HepG2 (cell line): Measurements from ENCODE around the gene OBI1. TPM values are rescaled to one million over a fixed set of nuclear protein-coding genes. Genes with fewer than 3 reads are reported as not detected.

Experiments used
- FOXC1 ChIP-seq: sonication (generic); formaldehyde crosslinking; IDR thresholded peaks from 2 replicates; pipeline ENCODE4 v1.8.0; 2022; ENCODE audit warnings: mild to moderate bottlenecking, missing genetic modification reagents, borderline replicate concordance
- HDAC2 ChIP-seq: sonication (generic); formaldehyde crosslinking; IDR thresholded peaks from 2 replicates; pipeline ENCODE4 v1.4.0; 2020; ENCODE audit warnings: missing genetic modification reagents
- HDAC6 ChIP-seq: fragments of 200-600 bp; sonication (generic); IDR thresholded peaks from 2 replicates; pipeline ENCODE4 v1.7.0; 2017; ENCODE audit warnings: mild to moderate bottlenecking, antibody characterized with exemption, low read length, low read depth
- KDM3A ChIP-seq: IDR thresholded peaks from 2 replicates; pipeline ENCODE4 v1.6.1; 2018; ENCODE audit warnings: low read depth, missing compliant biosample characterization
- PHF21A ChIP-seq: sonication (generic); formaldehyde crosslinking; IDR thresholded peaks from 2 replicates; pipeline ENCODE4 v1.5.0; 2020; ENCODE audit warnings: mild to moderate bottlenecking, missing genetic modification reagents
- PITX1 ChIP-seq: sonication (generic); formaldehyde crosslinking; IDR thresholded peaks from 2 replicates; pipeline ENCODE4 v1.5.1; 2020; ENCODE audit warnings: mild to moderate bottlenecking, missing genetic modification reagents
- SP4 ChIP-seq: sonication (generic); formaldehyde crosslinking; IDR thresholded peaks from 2 replicates; pipeline ENCODE4 v1.8.1; 2023; ENCODE audit warnings: mild to moderate bottlenecking, missing genetic modification reagents
- SPEN ChIP-seq: sonication (generic); formaldehyde crosslinking; IDR thresholded peaks from 2 replicates; pipeline ENCODE4 v1.5.1; 2020; ENCODE audit warnings: low read depth, mild to moderate bottlenecking, missing genetic modification reagents
- WIZ ChIP-seq: sonication (generic); formaldehyde crosslinking; IDR thresholded peaks from 2 replicates; pipeline ENCODE4 v1.5.1; 2020; ENCODE audit warnings: mild to moderate bottlenecking, missing genetic modification reagents
- ZNF264 ChIP-seq: sonication (generic); formaldehyde crosslinking; IDR thresholded peaks from 2 replicates; pipeline ENCODE4 v1.4.0; 2020; ENCODE audit warnings: missing genetic modification reagents
- ZNF326 ChIP-seq: sonication (generic); formaldehyde crosslinking; IDR thresholded peaks from 2 replicates; pipeline ENCODE4 v1.4.0; 2020; ENCODE audit warnings: missing genetic modification reagents, borderline replicate concordance
- ZNF441 ChIP-seq: sonication (generic); formaldehyde crosslinking; IDR thresholded peaks from 2 replicates; pipeline ENCODE4 v1.7.0; 2021; ENCODE audit warnings: missing genetic modification reagents, borderline replicate concordance
- ZNF547 ChIP-seq: sonication (generic); formaldehyde crosslinking; IDR thresholded peaks from 2 replicates; pipeline ENCODE4 v1.5.1; 2020; ENCODE audit warnings: mild to moderate bottlenecking, missing genetic modification reagents
- ZNF563 ChIP-seq: sonication (generic); formaldehyde crosslinking; IDR thresholded peaks from 2 replicates; pipeline ENCODE4 v1.8.0; 2022; ENCODE audit warnings: mild to moderate bottlenecking, moderate library complexity, missing genetic modification reagents
- ZNF703 ChIP-seq: sonication (generic); formaldehyde crosslinking; IDR thresholded peaks from 2 replicates; pipeline ENCODE4 v1.5.1; 2020; ENCODE audit warnings: missing genetic modification reagents, mild to moderate bottlenecking, moderate library complexity, borderline replicate concordance
- polyA plus RNA-seq, 8 experiments: library from polyadenylated mRNA; depleted of rRNA in 3 of 8; stranded (reverse) in 7 of 8; unstranded in 1 of 8; fragments of >200 nt; fragmentation: Illumina TruSeq in 4 of 8; extraction: Trizol in 4 of 8; gene quantifications; 2 replicates each; pipeline versions ENCODE4 v1.2.1 to v1.2.3, GENCODE V29; 2011 to 2016; ENCODE audit warnings: low read depth in 4 of 8, missing spikeins in 1 of 8, mixed read lengths in 1 of 8; ENCODE audit not compliant: insufficient read depth in 1 of 8
- total RNA-seq, 5 experiments: library from RNA; depleted of rRNA; stranded (reverse); fragments of >200 nt; fragmentation: Illumina TruSeq; extraction: Trizol; gene quantifications; 2 replicates each; pipeline ENCODE4 v1.2.3, GENCODE V29; 2016; ENCODE audit warnings: low read depth in 1 of 5
- TF ChIP-seq, protein P1 (sequence below): sonication (generic); formaldehyde crosslinking; conservative IDR thresholded peaks from 2 replicates; pipeline ENCODE4 v1.8.0; 2022; ENCODE audit warnings: mild to moderate bottlenecking, moderate library complexity, missing genetic modification reagents
- TF ChIP-seq, protein P2 (sequence below), 2 experiments: fragments of 450-650 bp in 1 of 2; sonication (generic) in 1 of 2; formaldehyde crosslinking; IDR thresholded peaks; 2 replicates each; pipeline versions ENCODE4 v1.5.0 to v1.8.0; 2020 to 2022; ENCODE audit warnings: mild to moderate bottlenecking in 1 of 2, missing genetic modification reagents in 1 of 2
- TF ChIP-seq, protein P3 (sequence below): sonication (generic); formaldehyde crosslinking; IDR thresholded peaks from 2 replicates; pipeline ENCODE4 v1.8.1; 2023; ENCODE audit warnings: mild to moderate bottlenecking, missing genetic modification reagents
- TF ChIP-seq, protein P4 (sequence below): sonication (generic); formaldehyde crosslinking; IDR thresholded peaks from 2 replicates; pipeline ENCODE4 v1.9.0; 2021; ENCODE audit warnings: missing genetic modification reagents, borderline replicate concordance

Gene OBI1
- total and polyA plus RNA-seq, 2 of the 13 experiments (the other 11 are each of a cell fraction or from before 2014, with no cell fraction given) = 7.8 to 23.5 TPM

DNA sequence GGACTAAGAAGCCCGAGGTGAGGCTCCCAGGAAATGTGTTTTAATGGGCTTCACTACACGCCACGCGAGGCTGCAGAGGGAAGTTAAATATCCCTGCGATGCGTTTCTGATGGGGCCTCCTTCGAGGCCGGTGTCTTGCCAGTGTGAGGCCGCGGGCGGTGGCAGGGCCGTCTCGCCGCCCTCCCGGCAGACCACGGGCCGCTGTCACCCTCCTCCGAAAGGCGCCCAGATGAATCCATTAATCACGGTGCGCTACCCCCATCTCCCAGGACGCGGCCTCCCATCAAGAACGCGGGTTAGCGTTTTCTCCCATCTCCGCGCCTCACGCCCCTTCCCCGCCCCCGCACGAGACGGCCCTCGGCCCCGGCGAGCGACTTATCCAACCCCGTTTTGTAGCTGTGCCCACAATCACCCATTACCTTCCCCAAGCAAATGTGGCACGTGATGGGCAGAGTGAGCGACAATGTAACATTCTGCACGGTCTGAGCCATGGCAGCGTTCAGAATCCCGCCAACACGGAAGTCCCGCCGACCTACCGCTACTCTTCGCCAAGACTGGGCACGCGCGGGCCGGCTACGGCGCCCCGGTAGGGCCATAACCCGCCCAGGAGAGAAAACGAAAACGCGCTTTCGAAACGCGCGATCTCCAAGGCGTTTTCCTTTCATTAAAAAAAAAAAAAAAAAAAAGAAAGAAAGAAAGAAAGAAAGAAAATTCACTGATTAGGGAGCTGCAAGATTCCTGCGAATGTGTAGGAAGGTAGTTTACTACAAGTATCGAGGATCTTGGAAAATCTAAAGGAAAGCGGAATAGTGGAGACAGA is at the start of gene OBI1 (continued):
- no peak for TF ChIP-seq HDAC6
- TF ChIP-seq KDM3A (CRISPR knock-in tag) = no peak
- TF ChIP-seq SPEN (CRISPR knock-in tag) = peak; percentile 83
- peak; percentile 89 for TF ChIP-seq FOXC1
- peak; percentile 59 for TF ChIP-seq PITX1 (CRISPR knock-in tag)
- 0 out of 2 replicates have a peak, but pooled peaks have one; percentile 59 for TF ChIP-seq WIZ (CRISPR knock-in tag)
- TF ChIP-seq, protein P1, sequence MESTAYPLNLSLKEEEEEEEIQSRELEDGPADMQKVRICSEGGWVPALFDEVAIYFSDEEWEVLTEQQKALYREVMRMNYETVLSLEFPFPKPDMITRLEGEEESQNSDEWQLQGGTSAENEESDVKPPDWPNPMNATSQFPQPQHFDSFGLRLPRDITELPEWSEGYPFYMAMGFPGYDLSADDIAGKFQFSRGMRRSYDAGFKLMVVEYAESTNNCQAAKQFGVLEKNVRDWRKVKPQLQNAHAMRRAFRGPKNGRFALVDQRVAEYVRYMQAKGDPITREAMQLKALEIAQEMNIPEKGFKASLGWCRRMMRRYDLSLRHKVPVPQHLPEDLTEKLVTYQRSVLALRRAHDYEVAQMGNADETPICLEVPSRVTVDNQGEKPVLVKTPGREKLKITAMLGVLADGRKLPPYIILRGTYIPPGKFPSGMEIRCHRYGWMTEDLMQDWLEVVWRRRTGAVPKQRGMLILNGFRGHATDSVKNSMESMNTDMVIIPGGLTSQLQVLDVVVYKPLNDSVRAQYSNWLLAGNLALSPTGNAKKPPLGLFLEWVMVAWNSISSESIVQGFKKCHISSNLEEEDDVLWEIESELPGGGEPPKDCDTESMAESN = peak; percentile 64
- TF ChIP-seq HDAC2 = peak; percentile 50; the same call in 1 of the 2 replicates
- 0 out of 2 replicates have a peak, but pooled peaks have one; percentile 65 for TF ChIP-seq ZNF441 (CRISPR knock-in tag)
- peak; percentile 37; the same call in 1 of the 2 replicates for TF ChIP-seq ZNF563
- TF ChIP-seq ZNF703 (CRISPR knock-in tag) = no peak
- no peak for TF ChIP-seq PHF21A (CRISPR knock-in tag)
- TF ChIP-seq, protein P2, sequence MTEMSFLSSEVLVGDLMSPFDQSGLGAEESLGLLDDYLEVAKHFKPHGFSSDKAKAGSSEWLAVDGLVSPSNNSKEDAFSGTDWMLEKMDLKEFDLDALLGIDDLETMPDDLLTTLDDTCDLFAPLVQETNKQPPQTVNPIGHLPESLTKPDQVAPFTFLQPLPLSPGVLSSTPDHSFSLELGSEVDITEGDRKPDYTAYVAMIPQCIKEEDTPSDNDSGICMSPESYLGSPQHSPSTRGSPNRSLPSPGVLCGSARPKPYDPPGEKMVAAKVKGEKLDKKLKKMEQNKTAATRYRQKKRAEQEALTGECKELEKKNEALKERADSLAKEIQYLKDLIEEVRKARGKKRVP (CRISPR knock-in tag; IDR thresholded peaks at IDR 0.05) = peak in 1 of 2 experiments; percentile 45; a peak in 1 of 4 replicates
- TF ChIP-seq, protein P3, sequence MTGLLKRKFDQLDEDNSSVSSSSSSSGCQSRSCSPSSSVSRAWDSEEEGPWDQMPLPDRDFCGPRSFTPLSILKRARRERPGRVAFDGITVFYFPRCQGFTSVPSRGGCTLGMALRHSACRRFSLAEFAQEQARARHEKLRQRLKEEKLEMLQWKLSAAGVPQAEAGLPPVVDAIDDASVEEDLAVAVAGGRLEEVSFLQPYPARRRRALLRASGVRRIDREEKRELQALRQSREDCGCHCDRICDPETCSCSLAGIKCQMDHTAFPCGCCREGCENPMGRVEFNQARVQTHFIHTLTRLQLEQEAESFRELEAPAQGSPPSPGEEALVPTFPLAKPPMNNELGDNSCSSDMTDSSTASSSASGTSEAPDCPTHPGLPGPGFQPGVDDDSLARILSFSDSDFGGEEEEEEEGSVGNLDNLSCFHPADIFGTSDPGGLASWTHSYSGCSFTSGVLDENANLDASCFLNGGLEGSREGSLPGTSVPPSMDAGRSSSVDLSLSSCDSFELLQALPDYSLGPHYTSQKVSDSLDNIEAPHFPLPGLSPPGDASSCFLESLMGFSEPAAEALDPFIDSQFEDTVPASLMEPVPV (CRISPR knock-in tag) = no peak
- TF ChIP-seq ZNF547 (CRISPR knock-in tag) = peak; percentile 51; the same call in 1 of the 2 replicates
- peak; percentile 48; the same call in 1 of the 2 replicates for TF ChIP-seq SP4
- peak; percentile 29; the same call in 1 of the 2 replicates for TF ChIP-seq ZNF264 (CRISPR knock-in tag)
- TF ChIP-seq, protein P4, sequence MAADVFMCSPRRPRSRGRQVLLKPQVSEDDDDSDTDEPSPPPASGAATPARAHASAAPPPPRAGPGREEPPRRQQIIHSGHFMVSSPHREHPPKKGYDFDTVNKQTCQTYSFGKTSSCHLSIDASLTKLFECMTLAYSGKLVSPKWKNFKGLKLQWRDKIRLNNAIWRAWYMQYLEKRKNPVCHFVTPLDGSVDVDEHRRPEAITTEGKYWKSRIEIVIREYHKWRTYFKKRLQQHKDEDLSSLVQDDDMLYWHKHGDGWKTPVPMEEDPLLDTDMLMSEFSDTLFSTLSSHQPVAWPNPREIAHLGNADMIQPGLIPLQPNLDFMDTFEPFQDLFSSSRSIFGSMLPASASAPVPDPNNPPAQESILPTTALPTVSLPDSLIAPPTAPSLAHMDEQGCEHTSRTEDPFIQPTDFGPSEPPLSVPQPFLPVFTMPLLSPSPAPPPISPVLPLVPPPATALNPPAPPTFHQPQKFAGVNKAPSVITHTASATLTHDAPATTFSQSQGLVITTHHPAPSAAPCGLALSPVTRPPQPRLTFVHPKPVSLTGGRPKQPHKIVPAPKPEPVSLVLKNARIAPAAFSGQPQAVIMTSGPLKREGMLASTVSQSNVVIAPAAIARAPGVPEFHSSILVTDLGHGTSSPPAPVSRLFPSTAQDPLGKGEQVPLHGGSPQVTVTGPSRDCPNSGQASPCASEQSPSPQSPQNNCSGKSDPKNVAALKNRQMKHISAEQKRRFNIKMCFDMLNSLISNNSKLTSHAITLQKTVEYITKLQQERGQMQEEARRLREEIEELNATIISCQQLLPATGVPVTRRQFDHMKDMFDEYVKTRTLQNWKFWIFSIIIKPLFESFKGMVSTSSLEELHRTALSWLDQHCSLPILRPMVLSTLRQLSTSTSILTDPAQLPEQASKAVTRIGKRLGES (CRISPR knock-in tag) = no peak
- no peak for TF ChIP-seq ZNF326 (CRISPR knock-in tag)
